Measurements from ENCODE around the gene ZFAND3. TPM values are rescaled to one million over a fixed set of nuclear protein-coding genes. Genes with fewer than 3 reads are reported as not detected.
A peak's percentile ranks its signal among the peaks of the same experiment; 100 is the strongest.
"Not testable (repeated sequence)": the region's sequence is repeated elsewhere in the genome, so short reads cannot be mapped to it uniquely, and the experiment has no call there.

The ZFAND3 gene
- total RNA-seq, 4 donors from 2014 or later: 45.0 to 55.2 (median 49.5) TPM

GRCh38 chr6:37988696-37989095, 169.2 kb downstream of the ZFAND3 start:
- no peak for TF ChIP-seq POLR2A (IDR thresholded peaks at IDR 0.05)
- no peak for TF ChIP-seq CTCF (IDR thresholded peaks at IDR 0.05 in 4 of 5, conservative IDR thresholded peaks at IDR 0.05 in 1 of 5)
- Histone ChIP-seq H3K36me3 (no peaks in the 10 kb centered on the region), H3K27ac (peak overlapping the region in 3 of 4 donors; percentile 46 to 65 (median 57)), H3K4me1 (peaks cover 73 to 89% of the 10 kb centered on the region in 2 donors), H3K4me3 (no peak overlapping the region), H3K9me3 (no peaks in the 10 kb centered on the region), H3K27me3 (no peaks in the 10 kb centered on the region)
- DNase-seq (no peak), ATAC-seq (no peak)
- intact Hi-C loops (cut with DNase I; ENCODE audit: low total_unique reads) (no loop called here), in situ Hi-C loops (cut with MboI; ENCODE audit: low sequenced_read_pairs in 4 of 4) (no loop called here)

GRCh38 chr6:37990762-37991525, 171.4 kb downstream of the ZFAND3 start:
- no peaks in the 10 kb centered on the region for H3K36me3 ChIP-seq
- no peak overlapping the region for H3K4me3 ChIP-seq
- H3K27ac ChIP-seq: peak overlapping the region; percentile 46 to 65 (median 58)
- ATAC-seq (peak; percentile 74 to 83), DNase-seq (peak in 1 of 2 donors; percentile 23)
- in situ Hi-C loops (cut with MboI; ENCODE audit: low sequenced_read_pairs in 4 of 4) (no loop called here), intact Hi-C loops (cut with DNase I; ENCODE audit: low total_unique reads) (loop anchor here (1.0 to 5.0 kb wide), 2 partner anchors 39 to 200 kb away; no protein-coding TSS in a partner anchor)
- TF ChIP-seq POLR2A (IDR thresholded peaks at IDR 0.05) (no peak), CTCF (IDR thresholded peaks at IDR 0.05 in 4 of 5, conservative IDR thresholded peaks at IDR 0.05 in 1 of 5) (no peak)
- H3K9me3 ChIP-seq: no peaks in the 10 kb centered on the region
- no peaks in the 10 kb centered on the region for H3K27me3 ChIP-seq
- H3K4me1 ChIP-seq: peaks cover 87 to 94% of the 10 kb centered on the region in 2 donors

- H3K27ac ChIP-seq: peak overlapping the region in 3 of 4 donors; percentile 11 to 28 (median 14)
- DNase-seq: no peak
- ATAC-seq: no peak
- in situ Hi-C loops (cut with MboI; ENCODE audit: low sequenced_read_pairs in 4 of 4): no loop called here
- intact Hi-C loops (cut with DNase I; ENCODE audit: low total_unique reads): loop anchor here (5.0 kb wide), 1 partner anchor 40 kb away; no protein-coding TSS in a partner anchor
- no peak overlapping the region for H3K4me3 ChIP-seq
- TF ChIP-seq CTCF (IDR thresholded peaks at IDR 0.05 in 4 of 5, conservative IDR thresholded peaks at IDR 0.05 in 1 of 5): no peak
- no peaks in the 10 kb centered on the region for H3K36me3 ChIP-seq
- H3K27me3 ChIP-seq: no peaks in the 10 kb centered on the region
- H3K9me3 ChIP-seq: no peaks in the 10 kb centered on the region
- peaks cover 76 to 82% of the 10 kb centered on the region in 2 donors for H3K4me1 ChIP-seq
These were observed 173.2 kb downstream of the ZFAND3 start for GRCh38 chr6:37992749-37993148.

DNA sequence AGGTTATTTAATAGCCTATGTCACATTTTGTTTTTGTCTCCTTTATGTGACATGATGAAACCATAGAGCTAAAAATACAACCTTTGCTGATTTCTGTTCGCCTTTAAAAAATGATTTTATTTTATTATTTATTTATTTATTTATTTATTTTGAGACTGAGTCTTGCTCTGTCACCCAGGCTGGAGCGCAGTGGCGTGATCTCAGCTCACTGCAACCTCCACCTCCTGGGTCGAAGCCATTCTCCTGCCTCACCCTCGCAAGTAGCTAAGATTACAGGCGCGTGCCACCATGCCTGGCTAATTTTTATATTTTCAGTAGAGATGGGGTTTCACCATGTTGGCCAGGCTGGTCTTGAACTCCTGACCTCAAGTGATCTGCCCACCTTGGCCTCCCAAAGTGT, 173.7 kb downstream of the ZFAND3 start:
- H3K27me3 ChIP-seq; H3K4me3 ChIP-seq; in situ Hi-C loops (cut with MboI; ENCODE audit: low sequenced_read_pairs in 4 of 4); H3K9me3 ChIP-seq; H3K36me3 ChIP-seq: not testable (repeated sequence)
- ATAC-seq (peak; percentile 32 to 40), DNase-seq (peak; percentile 29 to 72)
- Histone ChIP-seq H3K27ac (peak overlapping the region; percentile 11 to 46 (median 25)), H3K4me1 (peaks cover 72 to 77% of the 10 kb centered on the region in 2 donors)
- intact Hi-C loops (cut with DNase I; ENCODE audit: low total_unique reads): loop anchor here (5.0 kb wide), 1 partner anchor 41 kb away; no protein-coding TSS in a partner anchor

DNA sequence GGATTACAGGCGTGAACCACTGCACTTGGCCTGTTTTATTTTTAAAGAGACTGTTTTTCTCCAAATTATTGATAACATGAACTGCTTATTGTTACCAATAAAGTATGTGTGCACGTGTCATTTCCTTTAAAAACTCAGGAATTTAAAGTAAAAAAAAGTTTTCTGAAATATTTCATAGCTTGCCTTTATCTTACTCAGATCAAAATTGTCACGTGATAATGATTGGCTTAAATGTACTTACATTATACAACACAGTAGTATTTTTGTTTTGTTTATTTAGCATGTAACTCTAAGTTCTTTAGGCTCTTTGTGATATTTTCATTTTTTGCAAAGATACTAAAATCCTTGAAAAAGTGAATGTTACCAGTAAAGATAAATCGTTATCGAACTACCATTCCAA, 174.1 kb downstream of the ZFAND3 start:
- no peaks in the 10 kb centered on the region for H3K36me3 ChIP-seq
- ATAC-seq (no peak), DNase-seq (no peak)
- TF ChIP-seq CTCF (IDR thresholded peaks at IDR 0.05 in 4 of 5, conservative IDR thresholded peaks at IDR 0.05 in 1 of 5): no peak
- no peak for TF ChIP-seq POLR2A (IDR thresholded peaks at IDR 0.05)
- H3K27me3 ChIP-seq: no peaks in the 10 kb centered on the region
- H3K4me3 ChIP-seq: no peak overlapping the region
- no peaks in the 10 kb centered on the region for H3K9me3 ChIP-seq
- in situ Hi-C loops (cut with MboI; ENCODE audit: low sequenced_read_pairs in 4 of 4): no loop called here
- H3K4me1 ChIP-seq: peaks cover 68 to 73% of the 10 kb centered on the region in 2 donors
- intact Hi-C loops (cut with DNase I; ENCODE audit: low total_unique reads): loop anchor here (5.0 kb wide), 1 partner anchor 41 kb away; no protein-coding TSS in a partner anchor
- H3K27ac ChIP-seq: peak overlapping the region in 3 of 4 donors; percentile 11 to 46 (median 36)

Measured in gastrocnemius medialis (tissue), 4 donors.